Glutamatergic neuron (in vitro differentiated cells): Measurements from ENCODE around the gene NMNAT3. TPM values are rescaled to one million over a fixed set of nuclear protein-coding genes. Genes with fewer than 3 reads are reported as not detected.

Source experiments
- DNase-seq: peaks from one replicate; pipeline ENCODE4 v3.0.0; 2022
- H3K27ac Mint-ChIP-seq: one replicate; pipeline ENCODE4 v1.8.0; 2020; ENCODE audit warnings: mild to moderate bottlenecking, mixed read lengths, inconsistent platforms; ENCODE audit not compliant: unreplicated experiment
- H3K27me3 Mint-ChIP-seq: one replicate; pipeline ENCODE4 v1.8.0; 2020; ENCODE audit warnings: mild to moderate bottlenecking, moderate library complexity, mixed read lengths, inconsistent platforms; ENCODE audit not compliant: unreplicated experiment
- H3K36me3 Mint-ChIP-seq: one replicate; pipeline ENCODE4 v1.8.0; 2020; ENCODE audit warnings: mild to moderate bottlenecking, mixed read lengths, inconsistent platforms; ENCODE audit not compliant: unreplicated experiment
- H3K4me1 Mint-ChIP-seq: one replicate; pipeline ENCODE4 v1.8.0; 2020; ENCODE audit warnings: mild to moderate bottlenecking, low read depth, mixed read lengths, inconsistent platforms; ENCODE audit not compliant: unreplicated experiment
- H3K4me3 Mint-ChIP-seq: one replicate; pipeline ENCODE4 v1.8.0; 2020; ENCODE audit warnings: mild to moderate bottlenecking, mixed read lengths, inconsistent platforms; ENCODE audit not compliant: unreplicated experiment
- H3K9me3 Mint-ChIP-seq: one replicate; pipeline ENCODE4 v1.8.0; 2020; ENCODE audit warnings: mild to moderate bottlenecking, moderate library complexity, mixed read lengths, inconsistent platforms; ENCODE audit not compliant: unreplicated experiment
- total RNA-seq: library from RNA; stranded (reverse); fragmentation: NEBNext Ultra II Directional; extraction: Animal tissue kit (Norgen Biotek cat#: 25700); gene quantifications from one replicate; pipeline ENCODE4 v1.2.1, GENCODE V29; 2021; ENCODE audit not compliant: unreplicated experiment
- TF ChIP-seq, protein P1 (sequence below): fragments of 200-600 bp; sonication (generic); IDR thresholded peaks from one replicate; pipeline ENCODE4 v1.5.0; 2021; ENCODE audit not compliant: partially characterized antibody, unreplicated experiment

The NMNAT3 gene
- total RNA-seq, 1 donor from 2014 or later, result 0.61 TPM

DNA sequence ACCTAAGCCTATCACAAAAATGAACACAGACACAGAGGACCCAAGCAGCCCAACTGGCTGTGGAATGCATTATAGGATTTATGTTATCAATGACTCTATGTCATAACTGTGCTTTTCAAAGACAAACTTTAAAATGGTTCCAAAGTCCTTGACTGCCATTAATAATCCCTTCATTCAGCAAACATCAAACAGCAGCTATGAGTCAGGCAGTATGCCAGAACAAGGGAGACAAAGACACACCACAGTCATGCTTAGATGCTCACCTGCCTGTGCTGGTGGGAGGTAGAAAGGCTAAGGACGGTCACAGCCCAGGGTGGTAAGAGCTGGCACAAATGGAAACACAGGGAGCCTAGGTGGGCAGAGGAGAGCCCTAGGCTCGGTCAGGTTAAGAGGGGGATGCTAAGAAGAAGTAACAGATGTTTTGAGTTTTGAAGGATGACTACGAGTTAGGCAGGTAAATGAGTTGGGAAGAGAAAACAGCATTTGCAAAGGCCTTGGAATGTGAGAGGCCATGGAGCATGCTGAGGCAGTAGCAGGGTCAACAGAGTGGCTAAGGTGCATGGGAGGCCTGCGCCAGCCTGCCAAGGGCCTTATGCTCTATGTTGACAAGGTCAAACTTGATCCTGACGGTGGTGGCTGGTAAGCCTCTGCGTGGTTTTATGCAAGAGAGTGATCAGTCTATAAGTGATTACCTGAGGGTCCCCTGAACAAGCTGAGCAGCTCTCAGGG lies 23.0 kb downstream of the NMNAT3 start:
- TF ChIP-seq, protein P1, sequence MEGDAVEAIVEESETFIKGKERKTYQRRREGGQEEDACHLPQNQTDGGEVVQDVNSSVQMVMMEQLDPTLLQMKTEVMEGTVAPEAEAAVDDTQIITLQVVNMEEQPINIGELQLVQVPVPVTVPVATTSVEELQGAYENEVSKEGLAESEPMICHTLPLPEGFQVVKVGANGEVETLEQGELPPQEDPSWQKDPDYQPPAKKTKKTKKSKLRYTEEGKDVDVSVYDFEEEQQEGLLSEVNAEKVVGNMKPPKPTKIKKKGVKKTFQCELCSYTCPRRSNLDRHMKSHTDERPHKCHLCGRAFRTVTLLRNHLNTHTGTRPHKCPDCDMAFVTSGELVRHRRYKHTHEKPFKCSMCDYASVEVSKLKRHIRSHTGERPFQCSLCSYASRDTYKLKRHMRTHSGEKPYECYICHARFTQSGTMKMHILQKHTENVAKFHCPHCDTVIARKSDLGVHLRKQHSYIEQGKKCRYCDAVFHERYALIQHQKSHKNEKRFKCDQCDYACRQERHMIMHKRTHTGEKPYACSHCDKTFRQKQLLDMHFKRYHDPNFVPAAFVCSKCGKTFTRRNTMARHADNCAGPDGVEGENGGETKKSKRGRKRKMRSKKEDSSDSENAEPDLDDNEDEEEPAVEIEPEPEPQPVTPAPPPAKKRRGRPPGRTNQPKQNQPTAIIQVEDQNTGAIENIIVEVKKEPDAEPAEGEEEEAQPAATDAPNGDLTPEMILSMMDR, result no peak
- DNase-seq, result no peak
- Mint-ChIP-seq H3K9me3 (peaks cover 3% of the 10 kb centered on the region), H3K27me3 (no peaks in the 10 kb centered on the region), H3K4me1 (peaks cover 7% of the 10 kb centered on the region), H3K36me3 (no peaks in the 10 kb centered on the region), H3K4me3 (no peak overlapping the region), H3K27ac (no peak overlapping the region)

DNA sequence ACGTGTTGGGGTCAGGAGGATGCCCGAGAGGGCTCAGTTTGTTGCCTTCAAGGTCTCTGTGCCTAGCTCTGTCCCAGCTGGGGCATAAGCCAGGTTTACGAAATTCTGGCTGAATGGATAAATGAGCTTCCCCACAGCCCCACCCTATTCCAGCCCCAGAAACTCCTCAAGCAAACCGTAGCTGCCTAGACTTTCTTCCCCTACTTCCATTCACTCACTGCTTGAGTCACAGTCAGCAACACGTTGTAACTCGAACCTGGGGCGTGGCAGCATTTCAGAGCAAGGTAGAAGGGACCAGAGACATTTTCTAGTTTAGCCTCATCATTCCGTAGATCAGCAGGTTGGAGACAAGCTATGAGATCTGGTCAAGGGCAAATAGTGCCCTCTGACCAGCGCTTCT lies 24.2 kb downstream of the NMNAT3 start:
- peaks cover 7% of the 10 kb centered on the region for H3K4me1 Mint-ChIP-seq
- H3K4me3 Mint-ChIP-seq, result no peak overlapping the region
- no peaks in the 10 kb centered on the region for H3K36me3 Mint-ChIP-seq
- TF ChIP-seq, protein P1, result no peak
- H3K9me3 Mint-ChIP-seq, result peaks cover 3% of the 10 kb centered on the region
- no peaks in the 10 kb centered on the region for H3K27me3 Mint-ChIP-seq
- H3K27ac Mint-ChIP-seq, result no peak overlapping the region
- no peak for DNase-seq

DNA sequence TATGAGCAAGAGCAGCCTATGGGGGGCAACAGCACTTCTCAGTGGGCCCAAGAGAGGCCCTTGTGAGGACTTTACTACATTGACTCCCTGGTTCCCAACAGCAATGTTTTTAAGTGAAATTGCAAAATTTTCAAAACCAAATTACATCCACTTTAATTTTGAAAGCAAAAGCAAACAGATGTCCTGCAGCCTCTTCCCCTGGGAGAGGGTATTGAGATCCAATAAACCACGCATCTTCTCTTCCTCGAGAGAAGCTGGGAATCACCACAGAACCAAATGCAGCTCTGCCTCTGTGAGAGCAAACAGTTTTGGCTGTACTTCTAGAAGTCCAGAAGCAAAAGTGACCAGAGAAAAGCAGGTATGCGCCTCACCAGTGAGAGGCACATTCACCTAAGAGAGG lies 25.2 kb downstream of the NMNAT3 start:
- TF ChIP-seq, protein P1, result no peak
- Mint-ChIP-seq H3K4me1 (peaks cover 7% of the 10 kb centered on the region), H3K4me3 (no peak overlapping the region), H3K36me3 (no peaks in the 10 kb centered on the region), H3K27ac (no peak overlapping the region), H3K27me3 (no peaks in the 10 kb centered on the region), H3K9me3 (peaks cover 3% of the 10 kb centered on the region)
- no peak for DNase-seq

DNA sequence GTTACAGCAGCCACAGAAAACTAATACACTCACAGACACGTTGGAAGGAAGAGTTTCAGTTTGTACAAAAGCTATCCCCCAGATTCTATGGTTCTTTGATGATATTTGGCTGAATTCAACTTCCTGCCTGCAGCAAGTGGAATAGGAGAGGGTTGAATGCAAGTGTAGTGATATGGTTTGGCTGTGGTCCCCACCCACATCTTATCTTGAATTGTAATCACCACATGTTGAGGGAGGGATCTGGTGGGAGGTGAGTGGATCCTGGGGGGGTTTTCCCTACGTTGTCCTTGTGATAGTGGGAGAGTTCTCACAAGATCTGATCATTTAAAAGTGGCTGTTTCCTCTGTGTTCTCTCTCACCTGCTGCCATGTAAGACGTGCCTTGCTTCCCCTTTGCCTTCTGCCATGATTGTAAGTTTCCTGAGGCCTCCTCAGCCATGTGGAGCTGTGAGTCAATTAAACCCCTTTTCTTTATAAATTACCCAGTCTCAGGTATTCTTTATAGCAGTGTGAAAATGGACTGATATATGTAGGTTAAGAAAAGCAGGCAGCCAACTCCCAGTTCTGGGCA lies 29.8 kb downstream of the NMNAT3 start:
- TF ChIP-seq, protein P1, result no peak
- H3K4me1 Mint-ChIP-seq, result peaks cover 4% of the 10 kb centered on the region
- no peak for DNase-seq
- no peak overlapping the region for H3K27ac Mint-ChIP-seq
- no peaks in the 10 kb centered on the region for H3K9me3 Mint-ChIP-seq
- no peaks in the 10 kb centered on the region for H3K36me3 Mint-ChIP-seq
- H3K4me3 Mint-ChIP-seq, result no peak overlapping the region
- peaks cover 1% of the 10 kb centered on the region for H3K27me3 Mint-ChIP-seq

DNA sequence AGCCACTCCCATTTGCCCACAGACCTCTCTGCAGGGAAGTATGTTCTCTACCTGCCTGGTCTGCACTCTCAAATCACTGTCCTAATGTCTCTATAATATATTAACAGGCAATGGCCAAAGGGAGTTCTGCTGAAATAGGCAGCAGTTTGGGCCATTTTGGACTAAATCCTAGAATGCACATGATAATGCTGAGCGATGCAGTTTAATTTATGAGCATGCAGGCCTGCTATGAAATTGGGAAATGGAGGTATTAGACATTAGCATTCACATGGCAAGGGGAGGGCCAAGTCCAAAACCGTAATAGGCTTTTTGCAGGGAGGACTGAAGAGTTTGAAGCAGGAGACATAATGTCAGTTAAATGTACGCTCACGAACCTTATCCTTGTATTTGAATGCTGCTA lies 31.3 kb downstream of the NMNAT3 start:
- Mint-ChIP-seq H3K27me3 (peaks cover 1% of the 10 kb centered on the region), H3K36me3 (no peaks in the 10 kb centered on the region), H3K27ac (no peak overlapping the region), H3K9me3 (no peaks in the 10 kb centered on the region), H3K4me1 (no peaks in the 10 kb centered on the region), H3K4me3 (no peak overlapping the region)
- DNase-seq, result no peak
- TF ChIP-seq, protein P1, result no peak
